Measurements from ENCODE around the gene EEF1AKMT4. TPM values are rescaled to one million over a fixed set of nuclear protein-coding genes. Genes with fewer than 3 reads are reported as not detected.

The EEF1AKMT4 gene
- polyA plus RNA-seq, 1 experiment = 7.3 TPM

DNA sequence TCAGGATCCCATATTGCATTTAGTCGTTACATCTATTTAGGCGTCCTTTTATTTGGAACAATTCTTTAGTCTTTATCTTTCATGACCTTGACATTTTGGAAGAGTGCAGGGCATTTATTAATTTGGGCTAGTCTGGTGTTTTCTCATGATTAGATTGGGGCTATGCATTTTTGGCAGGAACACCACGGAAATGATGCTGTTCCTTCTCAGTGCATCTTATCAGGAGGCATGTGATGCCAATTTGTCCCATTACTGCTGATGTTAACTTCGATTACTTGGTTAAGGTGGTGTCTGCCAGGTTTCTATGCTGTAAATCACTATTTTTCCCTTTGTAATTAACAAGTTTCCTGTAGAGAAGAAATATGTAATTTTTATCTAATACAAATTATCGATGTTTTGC, 38.2 kb upstream of the EEF1AKMT4 start:
- no peaks in the 10 kb centered on the region for H3K36me3 ChIP-seq (ENCODE audit: control insufficient read depth, insufficient read depth, low read length)
- no peak for DNase-seq (ENCODE audit: low read depth)
- CTCF ChIA-PET = interaction anchor here (5.2 kb wide), 1 partner anchor 16 kb away, joined by 29 read pairs; no protein-coding TSS in a partner anchor
- H3K27me3 ChIP-seq (ENCODE audit: control insufficient read depth, insufficient read depth, low read length) = peaks cover 5% of the 10 kb centered on the region; the same call in 1 of the 2 replicates
- TF ChIP-seq, protein P1, sequence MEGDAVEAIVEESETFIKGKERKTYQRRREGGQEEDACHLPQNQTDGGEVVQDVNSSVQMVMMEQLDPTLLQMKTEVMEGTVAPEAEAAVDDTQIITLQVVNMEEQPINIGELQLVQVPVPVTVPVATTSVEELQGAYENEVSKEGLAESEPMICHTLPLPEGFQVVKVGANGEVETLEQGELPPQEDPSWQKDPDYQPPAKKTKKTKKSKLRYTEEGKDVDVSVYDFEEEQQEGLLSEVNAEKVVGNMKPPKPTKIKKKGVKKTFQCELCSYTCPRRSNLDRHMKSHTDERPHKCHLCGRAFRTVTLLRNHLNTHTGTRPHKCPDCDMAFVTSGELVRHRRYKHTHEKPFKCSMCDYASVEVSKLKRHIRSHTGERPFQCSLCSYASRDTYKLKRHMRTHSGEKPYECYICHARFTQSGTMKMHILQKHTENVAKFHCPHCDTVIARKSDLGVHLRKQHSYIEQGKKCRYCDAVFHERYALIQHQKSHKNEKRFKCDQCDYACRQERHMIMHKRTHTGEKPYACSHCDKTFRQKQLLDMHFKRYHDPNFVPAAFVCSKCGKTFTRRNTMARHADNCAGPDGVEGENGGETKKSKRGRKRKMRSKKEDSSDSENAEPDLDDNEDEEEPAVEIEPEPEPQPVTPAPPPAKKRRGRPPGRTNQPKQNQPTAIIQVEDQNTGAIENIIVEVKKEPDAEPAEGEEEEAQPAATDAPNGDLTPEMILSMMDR (IDR thresholded peaks at IDR 0.05; ENCODE audit: insufficient read depth, low read depth, low read length) = no peak
- POLR2A ChIA-PET = no interaction called here
- H3K4me3 ChIP-seq (ENCODE audit: low read depth, low read length) = no peak overlapping the region

DNA sequence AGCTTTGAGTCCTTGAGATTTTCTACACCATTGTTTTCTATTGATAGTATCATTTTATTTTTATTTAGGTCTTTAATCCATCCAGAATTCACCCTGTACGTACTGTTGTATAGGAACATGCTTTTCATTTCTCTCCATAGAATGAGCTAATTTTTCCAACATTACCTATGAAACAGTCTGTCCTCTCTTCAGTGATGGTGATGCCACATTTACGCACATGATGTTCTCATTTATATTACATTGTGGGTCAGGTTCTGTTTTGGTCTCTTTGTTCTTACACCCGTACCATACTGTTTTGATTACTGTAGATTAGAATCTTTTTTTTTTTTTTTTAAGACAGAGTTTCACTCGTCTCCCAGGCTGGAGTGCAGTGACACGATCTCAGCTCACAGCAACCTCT, 37.8 kb upstream of the EEF1AKMT4 start:
- CTCF ChIA-PET = interaction anchor here (5.2 kb wide), 1 partner anchor 16 kb away, joined by 29 read pairs; no protein-coding TSS in a partner anchor
- Histone ChIP-seq H3K4me3 (ENCODE audit: low read depth, low read length) (no peak overlapping the region), H3K36me3 (ENCODE audit: control insufficient read depth, insufficient read depth, low read length) (no peaks in the 10 kb centered on the region), H3K27me3 (ENCODE audit: control insufficient read depth, insufficient read depth, low read length) (peaks cover 4% of the 10 kb centered on the region; the same call in 1 of the 2 replicates)
- POLR2A ChIA-PET = no interaction called here
- DNase-seq (ENCODE audit: low read depth) = no peak
- TF ChIP-seq, protein P1 (IDR thresholded peaks at IDR 0.05; ENCODE audit: insufficient read depth, low read depth, low read length) = no peak

- ChIA-PET POLR2A (no interaction called here), CTCF (interaction anchor here (1.8 kb wide), 1 partner anchor 9 kb away, joined by 13 read pairs; no protein-coding TSS in a partner anchor)
- H3K4me3 ChIP-seq (ENCODE audit: low read depth, low read length) = no peak overlapping the region
- H3K27me3 ChIP-seq (ENCODE audit: control insufficient read depth, insufficient read depth, low read length) = peaks cover 2% of the 10 kb centered on the region; the same call in 1 of the 2 replicates
- DNase-seq (ENCODE audit: low read depth) = no peak
- H3K36me3 ChIP-seq (ENCODE audit: control insufficient read depth, insufficient read depth, low read length) = no peaks in the 10 kb centered on the region
- TF ChIP-seq, protein P1 (IDR thresholded peaks at IDR 0.05; ENCODE audit: insufficient read depth, low read depth, low read length) = no peak
These were observed 30.7 kb upstream of the EEF1AKMT4 start for GRCh38 chr3:184218814-184219213.

DNA sequence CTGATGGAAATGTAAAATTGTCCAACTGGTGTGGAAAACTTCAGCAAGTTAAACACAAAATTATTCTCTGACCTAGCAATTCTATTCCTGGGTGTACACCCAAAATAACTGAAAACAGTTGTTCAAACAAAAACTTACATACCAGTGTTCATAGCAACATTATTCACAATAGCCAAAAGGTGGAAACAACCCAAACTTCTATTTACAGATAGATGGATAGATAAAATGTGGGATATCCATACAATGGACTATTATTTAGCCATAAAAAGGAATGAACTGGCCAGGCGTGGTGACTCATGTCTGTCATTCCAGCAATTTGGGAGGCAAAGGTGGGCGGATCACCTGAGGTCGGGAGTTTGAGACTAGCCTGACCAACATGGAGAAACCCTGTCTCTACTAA, 27.0 kb upstream of the EEF1AKMT4 start:
- H3K4me3 ChIP-seq (ENCODE audit: low read depth, low read length) = no peak overlapping the region
- H3K27me3 ChIP-seq (ENCODE audit: control insufficient read depth, insufficient read depth, low read length) = peaks cover 4% of the 10 kb centered on the region
- no peak for DNase-seq (ENCODE audit: low read depth)
- no peaks in the 10 kb centered on the region for H3K36me3 ChIP-seq (ENCODE audit: control insufficient read depth, insufficient read depth, low read length)
- CTCF ChIA-PET = interaction anchor here (1.0 kb wide), 1 partner anchor 8 kb away, joined by 3 read pairs; no protein-coding TSS in a partner anchor
- TF ChIP-seq, protein P1 (IDR thresholded peaks at IDR 0.05; ENCODE audit: insufficient read depth, low read depth, low read length) = no peak
- POLR2A ChIA-PET = no interaction called here

DNA sequence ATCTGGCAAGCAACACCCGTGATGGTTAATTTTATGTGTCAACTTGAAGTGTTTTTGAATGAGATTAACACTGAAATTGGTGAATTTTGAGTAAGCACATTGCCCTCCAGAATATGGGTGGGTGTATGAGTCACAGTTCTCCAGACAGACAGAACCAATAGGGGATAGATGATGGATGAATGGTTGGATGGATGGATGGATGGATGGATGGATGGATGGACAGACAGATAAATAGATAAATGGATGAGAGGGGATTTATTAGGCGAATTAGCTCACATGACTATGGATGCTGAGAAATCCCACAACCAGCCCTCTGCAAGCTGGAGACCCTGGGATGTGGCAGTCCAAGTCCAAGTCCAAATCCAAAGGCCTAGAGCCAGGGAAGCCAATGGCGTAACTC, 25.5 kb upstream of the EEF1AKMT4 start:
- H3K4me3 ChIP-seq (ENCODE audit: low read depth, low read length) = no peak overlapping the region
- no peak for DNase-seq (ENCODE audit: low read depth)
- peaks cover 16% of the 10 kb centered on the region for H3K27me3 ChIP-seq (ENCODE audit: control insufficient read depth, insufficient read depth, low read length)
- CTCF ChIA-PET = interaction anchor here (5.4 kb wide), 1 partner anchor 15 kb away, joined by 54 read pairs; no protein-coding TSS in a partner anchor
- TF ChIP-seq, protein P1 (IDR thresholded peaks at IDR 0.05; ENCODE audit: insufficient read depth, low read depth, low read length) = no peak
- no peaks in the 10 kb centered on the region for H3K36me3 ChIP-seq (ENCODE audit: control insufficient read depth, insufficient read depth, low read length)
- POLR2A ChIA-PET = no interaction called here
